ENCODE results near the gene CYP24A1. TPM values are rescaled to one million over a fixed set of nuclear protein-coding genes. Genes with fewer than 3 reads are reported as not detected.
A peak's percentile ranks its signal among the peaks of the same experiment; 100 is the strongest.

The CYP24A1 gene
- total and polyA plus RNA-seq, 2 of the 13 experiments (the other 11 are each of a cell fraction or from before 2014, with no cell fraction given) = 9.4 to 32.7 TPM

- TF ChIP-seq SNAPC4 (CRISPR knock-in tag; IDR thresholded peaks at IDR 0.05) (0 out of 2 replicates have a peak, but pooled peaks have one; percentile 15), RBM22 (optimal IDR thresholded peaks at IDR 0.05; ENCODE audit: low read length) (no peak), ZNF142 (CRISPR knock-in tag; IDR thresholded peaks at IDR 0.05) (0 out of 2 replicates have a peak, but pooled peaks have one; percentile 67), LBX2 (CRISPR knock-in tag; IDR thresholded peaks at IDR 0.05; ENCODE audit: borderline replicate concordance) (no peak), MIER3 (CRISPR knock-in tag; IDR thresholded peaks at IDR 0.05; ENCODE audit: borderline replicate concordance) (peak; percentile 90; the same call in 1 of the 2 replicates), SKIL (CRISPR knock-in tag; IDR thresholded peaks at IDR 0.05; ENCODE audit: borderline replicate concordance) (peak; percentile 96), MTA1 (CRISPR knock-in tag; IDR thresholded peaks at IDR 0.05; ENCODE audit: borderline replicate concordance) (peak; percentile 76; the same call in 1 of the 2 replicates), ZNF138 (CRISPR knock-in tag; IDR thresholded peaks at IDR 0.05; ENCODE audit: low read depth) (no peak), PLSCR1 (CRISPR knock-in tag; IDR thresholded peaks at IDR 0.05; ENCODE audit: borderline replicate concordance) (no peak), ZNF367 (CRISPR knock-in tag; IDR thresholded peaks at IDR 0.05; ENCODE audit: borderline replicate concordance) (no peak), TEF (CRISPR knock-in tag; IDR thresholded peaks at IDR 0.05) (no peak; the same call in 1 of the 2 replicates), PHB2 (IDR thresholded peaks at IDR 0.05; ENCODE audit: partially characterized antibody) (no peak)
Measured at GRCh38 chr20:54107600-54108325, 66.0 kb downstream of the CYP24A1 start (continued).
